Measurements from ENCODE around the gene NDST1.

Gene NDST1

GRCh38 chr5:150481708-150481965 is 26.3 kb upstream of the NDST1 start:
- H3K27ac ChIP-seq = no peak overlapping the region
- in situ Hi-C loops (cut with HindIII; ENCODE audit: low pct_ligation_motif_present, low sequenced_read_pairs) = no loop called here
- no peak for TF ChIP-seq CTCF (IDR thresholded peaks at IDR 0.05; ENCODE audit: low read depth, low read length, missing control alignments)
- H3K4me3 ChIP-seq (ENCODE audit: low read depth, low read length) = no peak overlapping the region
- DNase-seq = no peak
- H3K36me3 ChIP-seq (replicated peaks) = no peaks in the 10 kb centered on the region
- no peaks in the 10 kb centered on the region for H3K27me3 ChIP-seq (replicated peaks)

GRCh38 chr5:150481972-150482406 is 25.9 kb upstream of the NDST1 start:
- in situ Hi-C loops (cut with HindIII; ENCODE audit: low pct_ligation_motif_present, low sequenced_read_pairs) = no loop called here
- Histone ChIP-seq H3K36me3 (replicated peaks) (no peaks in the 10 kb centered on the region), H3K4me3 (ENCODE audit: low read depth, low read length) (no peak overlapping the region), H3K27me3 (replicated peaks) (no peaks in the 10 kb centered on the region), H3K27ac (no peak overlapping the region)
- no peak for TF ChIP-seq CTCF (IDR thresholded peaks at IDR 0.05; ENCODE audit: low read depth, low read length, missing control alignments)
- no peak for DNase-seq

GRCh38 chr5:150484964-150485692 is 22.8 kb upstream of the NDST1 start:
- TF ChIP-seq CTCF (IDR thresholded peaks at IDR 0.05; ENCODE audit: low read depth, low read length, missing control alignments) = no peak
- Histone ChIP-seq H3K36me3 (replicated peaks) (no peaks in the 10 kb centered on the region), H3K27me3 (replicated peaks) (no peaks in the 10 kb centered on the region), H3K27ac (peak overlapping the region; percentile 77), H3K4me3 (ENCODE audit: low read depth, low read length) (peak overlapping the region; percentile 85)
- in situ Hi-C loops (cut with HindIII; ENCODE audit: low pct_ligation_motif_present, low sequenced_read_pairs) = no loop called here
- DNase-seq = no peak

GRCh38 chr5:150485693-150486401 is 22.1 kb upstream of the NDST1 start:
- H3K4me3 ChIP-seq (ENCODE audit: low read depth, low read length) = peak overlapping the region; percentile 85
- H3K36me3 ChIP-seq (replicated peaks) = no peaks in the 10 kb centered on the region
- in situ Hi-C loops (cut with HindIII; ENCODE audit: low pct_ligation_motif_present, low sequenced_read_pairs) = no loop called here
- no peaks in the 10 kb centered on the region for H3K27me3 ChIP-seq (replicated peaks)
- peak overlapping the region; percentile 77 for H3K27ac ChIP-seq
- no peak for TF ChIP-seq CTCF (IDR thresholded peaks at IDR 0.05; ENCODE audit: low read depth, low read length, missing control alignments)
- no peak for DNase-seq

GRCh38 chr5:150486402-150487198 is 21.3 kb upstream of the NDST1 start:
- Histone ChIP-seq H3K27ac (peak overlapping the region; percentile 77), H3K27me3 (replicated peaks) (no peaks in the 10 kb centered on the region), H3K4me3 (ENCODE audit: low read depth, low read length) (peak overlapping the region; percentile 85), H3K36me3 (replicated peaks) (no peaks in the 10 kb centered on the region)
- in situ Hi-C loops (cut with HindIII; ENCODE audit: low pct_ligation_motif_present, low sequenced_read_pairs) = no loop called here
- no peak for DNase-seq
- no peak for TF ChIP-seq CTCF (IDR thresholded peaks at IDR 0.05; ENCODE audit: low read depth, low read length, missing control alignments)

Measured in brain microvascular endothelial cell (primary cell).